ENCODE measurements around the gene BRD4.
A peak's percentile ranks its signal among the peaks of the same experiment; 100 is the strongest.

- TF ChIP-seq, protein P1, sequence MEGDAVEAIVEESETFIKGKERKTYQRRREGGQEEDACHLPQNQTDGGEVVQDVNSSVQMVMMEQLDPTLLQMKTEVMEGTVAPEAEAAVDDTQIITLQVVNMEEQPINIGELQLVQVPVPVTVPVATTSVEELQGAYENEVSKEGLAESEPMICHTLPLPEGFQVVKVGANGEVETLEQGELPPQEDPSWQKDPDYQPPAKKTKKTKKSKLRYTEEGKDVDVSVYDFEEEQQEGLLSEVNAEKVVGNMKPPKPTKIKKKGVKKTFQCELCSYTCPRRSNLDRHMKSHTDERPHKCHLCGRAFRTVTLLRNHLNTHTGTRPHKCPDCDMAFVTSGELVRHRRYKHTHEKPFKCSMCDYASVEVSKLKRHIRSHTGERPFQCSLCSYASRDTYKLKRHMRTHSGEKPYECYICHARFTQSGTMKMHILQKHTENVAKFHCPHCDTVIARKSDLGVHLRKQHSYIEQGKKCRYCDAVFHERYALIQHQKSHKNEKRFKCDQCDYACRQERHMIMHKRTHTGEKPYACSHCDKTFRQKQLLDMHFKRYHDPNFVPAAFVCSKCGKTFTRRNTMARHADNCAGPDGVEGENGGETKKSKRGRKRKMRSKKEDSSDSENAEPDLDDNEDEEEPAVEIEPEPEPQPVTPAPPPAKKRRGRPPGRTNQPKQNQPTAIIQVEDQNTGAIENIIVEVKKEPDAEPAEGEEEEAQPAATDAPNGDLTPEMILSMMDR (IDR thresholded peaks at IDR 0.05 in 4 of 5, conservative IDR thresholded peaks at IDR 0.05 in 1 of 5): no peak
- TF ChIP-seq POLR2A (IDR thresholded peaks at IDR 0.05): peak in 1 of 2 donors; percentile 48
Measured at GRCh38 chr19:15374796-15375440, 42.6 kb upstream of the BRD4 start.

All from gastrocnemius medialis (tissue), 4 donors.